ENCODE results near the gene MAD2L1.

The MAD2L1 gene

GRCh38 chr4:120111745-120112144 is 45.1 kb upstream of the MAD2L1 start:
- H3K36me3 ChIP-seq (ENCODE audit: control insufficient read depth in 2 of 2, insufficient read depth in 1 of 2, low read length in 2 of 2) = no peaks in the 10 kb centered on the region
- no peak overlapping the region for H3K27ac ChIP-seq (ENCODE audit: extremely low read depth, low read depth, low read length)
- no peak overlapping the region for H3K4me3 ChIP-seq (ENCODE audit: low read depth, low read length)
- H3K4me1 ChIP-seq (ENCODE audit: control insufficient read depth, insufficient read depth, low read length) = no peaks in the 10 kb centered on the region
- TF ChIP-seq SCRT1 (tag by site-specific recombination; IDR thresholded peaks at IDR 0.05; ENCODE audit: borderline replicate concordance) (no peak), ZFHX2 (tag by site-specific recombination; conservative IDR thresholded peaks at IDR 0.05) (no peak), ZNF280C (tag by site-specific recombination; IDR thresholded peaks at IDR 0.05) (no peak), PRDM2 (tag by site-specific recombination; IDR thresholded peaks at IDR 0.05; ENCODE audit: borderline replicate concordance) (no peak), ZNF639 (tag by site-specific recombination; IDR thresholded peaks at IDR 0.05) (no peak), ZBTB7A (tag by site-specific recombination; IDR thresholded peaks at IDR 0.05; ENCODE audit: low read depth) (no peak), ZNF707 (tag by site-specific recombination; IDR thresholded peaks at IDR 0.05) (no peak), ZSCAN16 (tag by site-specific recombination; IDR thresholded peaks at IDR 0.05) (no peak), IKZF3 (tag by site-specific recombination; IDR thresholded peaks at IDR 0.05) (no peak), ZNF658 (tag by site-specific recombination; IDR thresholded peaks at IDR 0.05) (no peak), SCRT2 (tag by site-specific recombination; IDR thresholded peaks at IDR 0.05) (no peak), SP2 (tag by site-specific recombination; IDR thresholded peaks at IDR 0.05) (no peak), ZBTB10 (tag by site-specific recombination; IDR thresholded peaks at IDR 0.05) (no peak), ATF2 (tag by site-specific recombination; IDR thresholded peaks at IDR 0.05; ENCODE audit: low read depth) (no peak), ELK4 (IDR thresholded peaks at IDR 0.05; ENCODE audit: borderline replicate concordance, low read depth, low read length) (no peak), ZNF610 (tag by site-specific recombination; IDR thresholded peaks at IDR 0.05; ENCODE audit: borderline replicate concordance) (no peak), ZNF433 (tag by site-specific recombination; IDR thresholded peaks at IDR 0.05; ENCODE audit: low read depth) (no peak), KLF17 (tag by site-specific recombination; IDR thresholded peaks at IDR 0.05) (no peak)
- CTCF ChIA-PET = no interaction called here
- POLR2A ChIA-PET = no interaction called here
- H3K9me3 ChIP-seq (ENCODE audit: control insufficient read depth, insufficient read depth, low read depth, low read length) = no peaks in the 10 kb centered on the region
